HCT116 (cell line): Measurements from ENCODE around the gene DNAJC5G. TPM values are rescaled to one million over a fixed set of nuclear protein-coding genes. Genes with fewer than 3 reads are reported as not detected.

ENCODE experiments used
- ATAC-seq: fragments of 200-7000 bp; cut with Tn5 transposase; 2 replicates; pipeline ENCODE4 v1.9.1; 2020; ENCODE audit warnings: mild to moderate bottlenecking, moderate library complexity
- BruUV-seq: library from RNA; stranded (reverse); fragments of 400-500 nt; replicated peaks from 2 replicates; lab custom pipeline; 2021; lab: Mats Ljungman, UMichigan
- CTCF ChIA-PET: fragments of 300-600 bp; sonication (Branson Sonifier 250); formaldehyde crosslinking; loops from one replicate; lab custom pipeline; 2021; ENCODE audit warnings: antibody characterized with exemption; lab: Charles Lee
- POLR2A ChIA-PET: fragments of 300-600, 350-600 bp; sonication (Branson Sonifier 250); formaldehyde crosslinking; loops from one replicate; lab custom pipeline; 2021; ENCODE audit warnings: antibody characterized with exemption; lab: Charles Lee
- RAD21 ChIA-PET, 2 experiments: fragments of 300-600 bp; sonication (Branson Sonifier 250); formaldehyde crosslinking; loops; one replicate each; lab custom pipeline; 2023; ENCODE audit warnings: low total read pairs in 2 of 2; ENCODE audit not compliant: uncharacterized antibody in 2 of 2, unreplicated experiment in 2 of 2, low non-redundant PET in 1 of 2; lab: Charles Lee
- DNase-seq: peaks from one replicate; pipeline ENCODE4 v3.0.0-alpha.2; 2010; ENCODE audit warnings: low read depth, low spot score
- H2AFZ ChIP-seq: fragments of 200-600 bp; shearing (Covaris generic), sonication (generic); 2 replicates; pipeline ENCODE4 v1.6.1; 2017; ENCODE audit warnings: low read depth, mixed run types, mixed read lengths, antibody characterized with exemption, low read length; ENCODE audit not compliant: poor library complexity, severe bottlenecking
- H3K27ac ChIP-seq: 2 replicates; pipeline ENCODE4 v1.5.1; 2012; ENCODE audit warnings: low read depth, low read length
- H3K27me3 ChIP-seq: fragments of 200-600 bp; sonication (generic); 2 replicates; pipeline ENCODE4 v1.6.1; 2016; ENCODE audit warnings: mixed run types, low read length, mixed read lengths; ENCODE audit not compliant: insufficient read depth
- H3K36me3 ChIP-seq, 2 experiments: fragments of 200-500 bp in 1 of 2; fragments of 200-600 bp in 1 of 2; sonication (Bioruptor generic) in 1 of 2; sonication (generic) in 1 of 2; 2 replicates each; pipeline versions ENCODE4 v1.5.1 to v1.6.1; 2014 to 2016; ENCODE audit warnings: low read length in 2 of 2, inconsistent platforms in 1 of 2, mixed read lengths in 1 of 2, mixed run types in 1 of 2; ENCODE audit not compliant: insufficient read depth in 2 of 2, control insufficient read depth in 1 of 2
- H3K4me1 ChIP-seq, 2 experiments: fragments of 200-600 bp in 1 of 2; sonication (generic) in 1 of 2; 2 replicates each; pipeline versions ENCODE4 v1.5.1 to v1.6.1; 2012 to 2017; ENCODE audit warnings: low read length in 2 of 2, inconsistent platforms in 1 of 2, mild to moderate bottlenecking in 1 of 2, mixed read lengths in 1 of 2, mixed run types in 1 of 2, moderate library complexity in 1 of 2; ENCODE audit not compliant: insufficient read depth in 2 of 2, control insufficient read depth in 1 of 2
- H3K4me2 ChIP-seq: fragments of 200-600 bp; sonication (generic); 2 replicates; pipeline ENCODE4 v1.6.1; 2017; ENCODE audit warnings: mixed run types, low read length, mixed read lengths
- H3K4me3 ChIP-seq, 2 experiments: fragments of 200-600 bp in 1 of 2; sonication (generic) in 1 of 2; replicated peaks in 1 of 2; 2 replicates each; pipeline ENCODE4 v1.5.1; 2011 to 2016; ENCODE audit warnings: low read length in 2 of 2, control low read depth in 1 of 2, low read depth in 1 of 2, mild to moderate bottlenecking in 1 of 2, mixed read lengths in 1 of 2, mixed run types in 1 of 2
- H3K79me2 ChIP-seq: fragments of 200-600 bp; sonication (generic); 2 replicates; pipeline ENCODE4 v1.6.1; 2017; ENCODE audit warnings: mild to moderate bottlenecking, mixed run types, low read length, moderate library complexity, mixed read lengths; ENCODE audit not compliant: insufficient read depth
- H3K9ac ChIP-seq: fragments of 200-600 bp; sonication (generic); 2 replicates; pipeline ENCODE4 v1.6.1; 2016; ENCODE audit warnings: low read length, mixed read lengths
- H3K9me2 ChIP-seq: fragments of 200-600 bp; sonication (generic), shearing (Covaris generic); 2 replicates; pipeline ENCODE4 v1.6.1; 2017; ENCODE audit warnings: mixed run types, mild to moderate bottlenecking, moderate library complexity; ENCODE audit not compliant: insufficient read depth
- H3K9me3 ChIP-seq, 2 experiments: fragments of 200-500 bp in 1 of 2; fragments of 200-600 bp in 1 of 2; sonication (Bioruptor generic) in 1 of 2; sonication (generic) in 1 of 2; 2 replicates each; pipeline ENCODE4 v1.6.1; 2014 to 2017; ENCODE audit warnings: low read length in 2 of 2, mixed read lengths in 2 of 2, inconsistent platforms in 1 of 2, low read depth in 1 of 2, mild to moderate bottlenecking in 1 of 2, mixed run types in 1 of 2, moderate library complexity in 1 of 2; ENCODE audit not compliant: control insufficient read depth in 1 of 2, insufficient read depth in 1 of 2
- H4K20me1 ChIP-seq: fragments of 200-600 bp; sonication (generic), shearing (Covaris generic); 2 replicates; pipeline ENCODE4 v1.6.1; 2017; ENCODE audit warnings: mixed run types, mild to moderate bottlenecking, moderate library complexity; ENCODE audit not compliant: insufficient read depth
- CBX3 ChIP-seq: IDR thresholded peaks from 2 replicates; pipeline ENCODE4 v1.6.1; 2012; ENCODE audit warnings: low read depth
- CEBPB ChIP-seq: IDR thresholded peaks from 2 replicates; pipeline ENCODE4 v1.6.1; 2012; ENCODE audit warnings: low read depth
- EGR1 ChIP-seq: IDR thresholded peaks from 2 replicates; pipeline ENCODE4 v1.6.1; 2012; ENCODE audit warnings: low read depth
- ELF1 ChIP-seq: IDR thresholded peaks from 2 replicates; pipeline ENCODE4 v1.6.1; 2012; ENCODE audit warnings: low read depth, borderline replicate concordance
- EZH2 ChIP-seq: fragments of 200-600 bp; sonication (generic); IDR thresholded peaks from 2 replicates; pipeline ENCODE4 v1.6.1; 2017; ENCODE audit warnings: antibody characterized with exemption, mixed run types
- EZH2phosphoT487 ChIP-seq: fragments of 200-600 bp; IDR thresholded peaks from 2 replicates; pipeline ENCODE4 v1.6.1; 2018; ENCODE audit warnings: antibody characterized with exemption, borderline replicate concordance
- FOSL1 ChIP-seq: IDR thresholded peaks from 2 replicates; pipeline ENCODE4 v1.6.1; 2012; ENCODE audit warnings: low read depth
- POLR2AphosphoS5 ChIP-seq: IDR thresholded peaks from 2 replicates; pipeline ENCODE4 v1.6.1; 2011; ENCODE audit warnings: mild to moderate bottlenecking, low read depth, low read length, moderate library complexity
- RAD21 ChIP-seq: IDR thresholded peaks from 2 replicates; pipeline ENCODE4 v1.6.1; 2012; ENCODE audit warnings: low read depth, mild to moderate bottlenecking
- SIN3A ChIP-seq: IDR thresholded peaks from 2 replicates; pipeline ENCODE4 v1.6.1; 2012; ENCODE audit warnings: low read depth
- SP1 ChIP-seq: IDR thresholded peaks from 2 replicates; pipeline ENCODE4 v1.6.1; 2012; ENCODE audit warnings: low read depth
- SRF ChIP-seq: IDR thresholded peaks from 2 replicates; pipeline ENCODE4 v1.6.1; 2012; ENCODE audit warnings: low read depth
- TCF7L2 ChIP-seq: IDR thresholded peaks from 2 replicates; pipeline ENCODE4 v1.7.0; 2011; ENCODE audit warnings: borderline replicate concordance, inconsistent platforms; ENCODE audit not compliant: insufficient read depth, insufficient read length; ENCODE audit errors: extremely low read depth
- YY1 ChIP-seq: IDR thresholded peaks from 2 replicates; pipeline ENCODE4 v1.6.1; 2011; ENCODE audit warnings: low read length, low read depth, moderate library complexity, mild to moderate bottlenecking; ENCODE audit not compliant: insufficient replicate concordance; ENCODE audit errors: extremely low read depth
- ZFX ChIP-seq: fragments of 450-650 bp; IDR thresholded peaks from 2 replicates; pipeline ENCODE4 v1.6.1; 2017
- intact Hi-C: fragments of 100-400 bp; cut with micrococcal nuclease; formaldehyde crosslinking; loops from 2 replicates; pipeline ENCODE4 v1.10.0; 2022
- total RNA-seq: library from RNA; stranded (reverse); gene quantifications from one replicate; pipeline ENCODE4 v1.2.1, GENCODE V29; 2021; ENCODE audit not compliant: unreplicated experiment
- TF ChIP-seq, protein P1 (sequence below), 3 experiments: fragments of 200-600 bp in 1 of 3; sonication (generic) in 1 of 3; IDR thresholded peaks in 2 of 3; conservative IDR thresholded peaks in 1 of 3; 2 replicates each; pipeline ENCODE4 v1.5.1; 2012 to 2017; ENCODE audit warnings: low read depth in 2 of 3, low read length in 2 of 3, antibody characterized with exemption in 1 of 3, borderline replicate concordance in 1 of 3, control low read depth in 1 of 3, mild to moderate bottlenecking in 1 of 3, mixed read lengths in 1 of 3, mixed run types in 1 of 3, moderate library complexity in 1 of 3; ENCODE audit not compliant: insufficient read depth in 1 of 3
- TF ChIP-seq, protein P2 (sequence below): IDR thresholded peaks from 2 replicates; pipeline ENCODE4 v1.6.1; 2012
- TF ChIP-seq, protein P3 (sequence below): IDR thresholded peaks from 2 replicates; pipeline ENCODE4 v1.6.1; 2012; ENCODE audit warnings: low read depth

DNAJC5G gene
- total RNA-seq, 1 experiment from 2014 or later = 2.5 TPM

DNA sequence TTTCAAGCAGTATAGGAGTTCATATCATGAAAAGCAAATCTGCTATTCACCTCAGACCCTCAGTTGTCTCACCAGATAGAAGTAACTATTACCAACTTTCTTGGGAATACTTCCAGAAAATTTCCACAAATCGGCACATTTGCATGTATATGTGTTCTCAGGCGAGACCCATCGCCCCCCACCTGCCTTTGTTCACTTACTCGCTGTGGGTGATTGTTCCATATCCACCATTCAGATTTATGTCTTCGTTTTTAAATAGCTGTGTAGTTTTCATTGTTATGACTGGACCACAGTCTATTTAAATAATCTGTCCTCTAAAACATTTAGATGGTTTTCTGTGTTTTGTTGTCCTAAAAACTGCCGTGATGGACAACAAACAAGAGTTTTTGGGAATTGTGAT is 10.2 kb downstream of the DNAJC5G start (continued):
- TF ChIP-seq, protein P1, sequence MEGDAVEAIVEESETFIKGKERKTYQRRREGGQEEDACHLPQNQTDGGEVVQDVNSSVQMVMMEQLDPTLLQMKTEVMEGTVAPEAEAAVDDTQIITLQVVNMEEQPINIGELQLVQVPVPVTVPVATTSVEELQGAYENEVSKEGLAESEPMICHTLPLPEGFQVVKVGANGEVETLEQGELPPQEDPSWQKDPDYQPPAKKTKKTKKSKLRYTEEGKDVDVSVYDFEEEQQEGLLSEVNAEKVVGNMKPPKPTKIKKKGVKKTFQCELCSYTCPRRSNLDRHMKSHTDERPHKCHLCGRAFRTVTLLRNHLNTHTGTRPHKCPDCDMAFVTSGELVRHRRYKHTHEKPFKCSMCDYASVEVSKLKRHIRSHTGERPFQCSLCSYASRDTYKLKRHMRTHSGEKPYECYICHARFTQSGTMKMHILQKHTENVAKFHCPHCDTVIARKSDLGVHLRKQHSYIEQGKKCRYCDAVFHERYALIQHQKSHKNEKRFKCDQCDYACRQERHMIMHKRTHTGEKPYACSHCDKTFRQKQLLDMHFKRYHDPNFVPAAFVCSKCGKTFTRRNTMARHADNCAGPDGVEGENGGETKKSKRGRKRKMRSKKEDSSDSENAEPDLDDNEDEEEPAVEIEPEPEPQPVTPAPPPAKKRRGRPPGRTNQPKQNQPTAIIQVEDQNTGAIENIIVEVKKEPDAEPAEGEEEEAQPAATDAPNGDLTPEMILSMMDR (IDR thresholded peaks at IDR 0.05 in 2 of 3, conservative IDR thresholded peaks at IDR 0.05 in 1 of 3; ENCODE audit: borderline replicate concordance in 1 of 3, insufficient read depth in 1 of 3, low read depth in 2 of 3, low read length in 2 of 3) = no peak
- TF ChIP-seq EGR1 = no peak
- TF ChIP-seq, protein P2, sequence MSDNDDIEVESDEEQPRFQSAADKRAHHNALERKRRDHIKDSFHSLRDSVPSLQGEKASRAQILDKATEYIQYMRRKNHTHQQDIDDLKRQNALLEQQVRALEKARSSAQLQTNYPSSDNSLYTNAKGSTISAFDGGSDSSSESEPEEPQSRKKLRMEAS = no peak

DNA sequence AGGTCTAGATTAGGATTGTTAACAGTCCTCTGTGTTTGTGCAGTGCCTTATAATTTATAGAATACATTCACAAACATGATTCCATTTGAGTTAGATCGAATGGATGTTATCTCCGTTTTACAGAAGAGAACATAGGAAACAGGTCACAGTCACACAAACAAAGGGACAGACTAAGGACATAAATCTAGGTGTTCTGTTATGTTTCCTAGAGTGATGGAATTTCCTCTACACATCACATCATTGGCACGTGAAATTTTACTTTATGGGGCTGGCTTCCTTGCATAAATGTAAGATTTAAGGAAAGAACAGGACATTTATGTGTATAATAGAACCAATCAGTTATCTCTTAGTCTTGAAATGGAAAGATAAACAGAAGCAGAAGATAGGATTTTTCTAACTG is 13.4 kb downstream of the DNAJC5G start:
- H3K9me3 ChIP-seq = no peaks in the 10 kb centered on the region
- TF ChIP-seq EZH2 (no peak), ZFX (no peak), EZH2phosphoT487 (no peak), RAD21 (no peak), TCF7L2 (no peak), CEBPB (no peak), YY1 (no peak), POLR2AphosphoS5 (no peak), ELF1 (no peak), CBX3 (no peak), SRF (no peak), EGR1 (no peak), FOSL1 (no peak), SP1 (no peak), SIN3A (no peak)
- TF ChIP-seq, protein P1 (IDR thresholded peaks at IDR 0.05 in 2 of 3, conservative IDR thresholded peaks at IDR 0.05 in 1 of 3; ENCODE audit: borderline replicate concordance in 1 of 3, insufficient read depth in 1 of 3, low read depth in 2 of 3, low read length in 2 of 3) = no peak
- TF ChIP-seq, protein P2 = no peak
- TF ChIP-seq, protein P3, sequence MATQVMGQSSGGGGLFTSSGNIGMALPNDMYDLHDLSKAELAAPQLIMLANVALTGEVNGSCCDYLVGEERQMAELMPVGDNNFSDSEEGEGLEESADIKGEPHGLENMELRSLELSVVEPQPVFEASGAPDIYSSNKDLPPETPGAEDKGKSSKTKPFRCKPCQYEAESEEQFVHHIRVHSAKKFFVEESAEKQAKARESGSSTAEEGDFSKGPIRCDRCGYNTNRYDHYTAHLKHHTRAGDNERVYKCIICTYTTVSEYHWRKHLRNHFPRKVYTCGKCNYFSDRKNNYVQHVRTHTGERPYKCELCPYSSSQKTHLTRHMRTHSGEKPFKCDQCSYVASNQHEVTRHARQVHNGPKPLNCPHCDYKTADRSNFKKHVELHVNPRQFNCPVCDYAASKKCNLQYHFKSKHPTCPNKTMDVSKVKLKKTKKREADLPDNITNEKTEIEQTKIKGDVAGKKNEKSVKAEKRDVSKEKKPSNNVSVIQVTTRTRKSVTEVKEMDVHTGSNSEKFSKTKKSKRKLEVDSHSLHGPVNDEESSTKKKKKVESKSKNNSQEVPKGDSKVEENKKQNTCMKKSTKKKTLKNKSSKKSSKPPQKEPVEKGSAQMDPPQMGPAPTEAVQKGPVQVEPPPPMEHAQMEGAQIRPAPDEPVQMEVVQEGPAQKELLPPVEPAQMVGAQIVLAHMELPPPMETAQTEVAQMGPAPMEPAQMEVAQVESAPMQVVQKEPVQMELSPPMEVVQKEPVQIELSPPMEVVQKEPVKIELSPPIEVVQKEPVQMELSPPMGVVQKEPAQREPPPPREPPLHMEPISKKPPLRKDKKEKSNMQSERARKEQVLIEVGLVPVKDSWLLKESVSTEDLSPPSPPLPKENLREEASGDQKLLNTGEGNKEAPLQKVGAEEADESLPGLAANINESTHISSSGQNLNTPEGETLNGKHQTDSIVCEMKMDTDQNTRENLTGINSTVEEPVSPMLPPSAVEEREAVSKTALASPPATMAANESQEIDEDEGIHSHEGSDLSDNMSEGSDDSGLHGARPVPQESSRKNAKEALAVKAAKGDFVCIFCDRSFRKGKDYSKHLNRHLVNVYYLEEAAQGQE = no peak
- DNase-seq (no peak), ATAC-seq (no peak)
- H3K27me3 ChIP-seq = no peaks in the 10 kb centered on the region
- no peaks in the 10 kb centered on the region for H3K36me3 ChIP-seq
- BruUV-seq = no TSS peak
- H3K4me3 ChIP-seq = no peak overlapping the region
- RAD21 ChIA-PET = no interaction called here
- H3K4me1 ChIP-seq = peaks cover 12 to 15% of the 10 kb centered on the region in 2 experiments
- no peaks in the 10 kb centered on the region for H3K9me2 ChIP-seq
- intact Hi-C loops = no loop called here
- H2AFZ ChIP-seq = no peak overlapping the region
- POLR2A ChIA-PET = no interaction called here
- CTCF ChIA-PET = interaction anchor here (1.3 kb wide), 1 partner anchor 9 kb away, joined by 6 read pairs; no protein-coding TSS in a partner anchor
- H3K9ac ChIP-seq = no peak overlapping the region
- H3K27ac ChIP-seq = no peak overlapping the region
- no peak overlapping the region for H3K4me2 ChIP-seq
- no peaks in the 10 kb centered on the region for H3K79me2 ChIP-seq
- no peaks in the 10 kb centered on the region for H4K20me1 ChIP-seq
